Keratinocyte (primary cell): Measurements from ENCODE around the gene U2AF1L4. TPM values are rescaled to one million over a fixed set of nuclear protein-coding genes. Genes with fewer than 3 reads are reported as not detected.

ENCODE experiments used
- DNase-seq: peaks from one replicate; pipeline ENCODE4 v3.0.0-alpha.2; 2011; ENCODE audit warnings: low read depth, missing footprints, low spot score
- FAIRE-seq: peaks from 2 replicates; lab custom pipeline; 2011; peaks lifted over from hg19 to GRCh38; lab: Jason Lieb, UNC
- H2AFZ ChIP-seq: 2 replicates; pipeline ENCODE4 v1.6.0; 2012; ENCODE audit warnings: low read length, control low read depth, inconsistent platforms; ENCODE audit not compliant: control insufficient read depth
- H3K27ac ChIP-seq: 2 replicates; pipeline ENCODE4 v1.5.1; 2011; ENCODE audit warnings: low read length; ENCODE audit not compliant: control insufficient read depth, insufficient read depth
- H3K27me3 ChIP-seq: 3 replicates; pipeline ENCODE4 v1.6.0; 2011; ENCODE audit warnings: low read length; ENCODE audit not compliant: control insufficient read depth, insufficient read depth; ENCODE audit errors: extremely low read depth
- H3K36me3 ChIP-seq, 2 experiments: 2 replicates in 1 of 2; 3 replicates in 1 of 2; pipeline ENCODE4 v1.5.1; 2011; ENCODE audit warnings: low read length in 2 of 2, mild to moderate bottlenecking in 1 of 2; ENCODE audit not compliant: control insufficient read depth in 2 of 2, insufficient read depth in 2 of 2; ENCODE audit errors: extremely low read depth in 1 of 2
- H3K4me1 ChIP-seq: 3 replicates; pipeline ENCODE4 v1.5.1; 2011; ENCODE audit warnings: low read length; ENCODE audit not compliant: control insufficient read depth, insufficient read depth; ENCODE audit errors: extremely low read depth
- H3K4me2 ChIP-seq: 3 replicates; pipeline ENCODE4 v1.6.0; 2011; ENCODE audit warnings: low read depth, low read length; ENCODE audit not compliant: control insufficient read depth, insufficient read depth; ENCODE audit errors: extremely low read depth
- H3K4me3 ChIP-seq, 3 experiments: fragments of 200-600 bp in 1 of 3; sonication (generic) in 1 of 3; 2 replicates in 2 of 3; 3 replicates in 1 of 3; pipeline ENCODE4 v1.5.1; 2011 to 2016; ENCODE audit warnings: low read length in 3 of 3, mild to moderate bottlenecking in 3 of 3, control low read depth in 2 of 3, inconsistent platforms in 1 of 3, low read depth in 1 of 3, mixed read lengths in 1 of 3, mixed run types in 1 of 3, moderate library complexity in 1 of 3; ENCODE audit not compliant: control insufficient read depth in 2 of 3, insufficient read depth in 2 of 3; ENCODE audit errors: extremely low read depth in 1 of 3
- H3K79me2 ChIP-seq: 2 replicates; pipeline ENCODE4 v1.6.0; 2012; ENCODE audit warnings: low read length; ENCODE audit not compliant: control insufficient read depth, insufficient read depth
- H3K9ac ChIP-seq: 3 replicates; pipeline ENCODE4 v1.6.0; 2011; ENCODE audit warnings: low read length; ENCODE audit not compliant: control insufficient read depth, insufficient read depth; ENCODE audit errors: extremely low read depth
- H3K9me1 ChIP-seq: 3 replicates; pipeline ENCODE4 v1.6.0; 2011; ENCODE audit warnings: low read length; ENCODE audit not compliant: control insufficient read depth, insufficient read depth; ENCODE audit errors: extremely low read depth
- H3K9me3 ChIP-seq: 2 replicates; pipeline ENCODE4 v1.5.1; 2012; ENCODE audit warnings: low read depth, low read length; ENCODE audit not compliant: control insufficient read depth
- H4K20me1 ChIP-seq: 3 replicates; pipeline ENCODE4 v1.6.0; 2011; ENCODE audit warnings: low read length; ENCODE audit not compliant: control insufficient read depth, insufficient read depth; ENCODE audit errors: extremely low read depth
- CTCF ChIP-seq, 3 experiments: IDR thresholded peaks in 1 of 3; conservative IDR thresholded peaks in 1 of 3; optimal IDR thresholded peaks in 1 of 3; 2 replicates in 2 of 3; 3 replicates in 1 of 3; pipeline versions ENCODE3 to v1.5.1; 2011; ENCODE audit warnings: low read length in 3 of 3, mild to moderate bottlenecking in 3 of 3, moderate library complexity in 2 of 3, control low read depth in 1 of 3, inconsistent platforms in 1 of 3; ENCODE audit not compliant: insufficient read depth in 2 of 3; ENCODE audit errors: extremely low read depth in 1 of 3
- EZH2 ChIP-seq: IDR thresholded peaks from one replicate; pipeline ENCODE4 v1.6.1; 2012; ENCODE audit warnings: inconsistent platforms, mild to moderate bottlenecking, low read length, moderate library complexity
- dilution Hi-C: fragments of 300-500 bp; cut with MboI; formaldehyde crosslinking; loops from one replicate; pipeline ENCODE4 v1.7.0; 2020; ENCODE audit warnings: low sequenced_read_pairs; ENCODE audit not compliant: extremely low pct_ligation_motif_present
- polyA plus RNA-seq, 5 experiments: library from polyadenylated mRNA; depleted of rRNA in 3 of 5; stranded (reverse) in 3 of 5; stranded (forward) in 1 of 5; unstranded in 1 of 5; fragments of >200 nt; gene quantifications; 1 replicate in 1 of 5; 2 replicates in 3 of 5; 3 replicates in 1 of 5; pipeline versions ENCODE4 v1.2.1 to v1.2.3, GENCODE V29; 2011 to 2012; ENCODE audit warnings: missing spikeins in 2 of 5, low read depth in 1 of 5, low replicate concordance in 1 of 5

The U2AF1L4 gene
- polyA plus RNA-seq, 1 donor (not counting 4 experiments of a cell fraction or from before 2014, with no cell fraction given), result 8.9 TPM

- peaks cover 2% of the 10 kb centered on the region for H4K20me1 ChIP-seq
- no peaks in the 10 kb centered on the region for H3K9me3 ChIP-seq
- no peak overlapping the region for H3K9ac ChIP-seq
- H3K9me1 ChIP-seq, result no peaks in the 10 kb centered on the region
- no peaks in the 10 kb centered on the region for H3K36me3 ChIP-seq
- no peak overlapping the region for H3K4me2 ChIP-seq
- no peak overlapping the region for H2AFZ ChIP-seq
- no peak overlapping the region for H3K27ac ChIP-seq
- H3K4me1 ChIP-seq, result no peaks in the 10 kb centered on the region
- no peak overlapping the region for H3K4me3 ChIP-seq
- no peaks in the 10 kb centered on the region for H3K79me2 ChIP-seq
- TF ChIP-seq EZH2 (no peak), CTCF (optimal IDR thresholded peaks at IDR 0.05 in 1 of 3, IDR thresholded peaks at IDR 0.05 in 1 of 3, conservative IDR thresholded peaks at IDR 0.05 in 1 of 3; ENCODE audit: extremely low read depth in 1 of 3, insufficient read depth in 2 of 3, low read length in 3 of 3) (no peak)
- no peaks in the 10 kb centered on the region for H3K27me3 ChIP-seq
- no peak for DNase-seq
- dilution Hi-C loops, result no loop called here
- no peak for FAIRE-seq
These were observed 41.3 kb upstream of the U2AF1L4 start for GRCh38 chr19:35786299-35787160.

GRCh38 chr19:35785339-35785627, 40.1 kb upstream of the U2AF1L4 start:
- TF ChIP-seq EZH2 (no peak), CTCF (optimal IDR thresholded peaks at IDR 0.05 in 1 of 3, IDR thresholded peaks at IDR 0.05 in 1 of 3, conservative IDR thresholded peaks at IDR 0.05 in 1 of 3; ENCODE audit: extremely low read depth in 1 of 3, insufficient read depth in 2 of 3, low read length in 3 of 3) (no peak)
- no peaks in the 10 kb centered on the region for H3K9me3 ChIP-seq
- H2AFZ ChIP-seq, result no peak overlapping the region
- H3K79me2 ChIP-seq, result no peaks in the 10 kb centered on the region
- FAIRE-seq (no peak), DNase-seq (no peak)
- H3K4me3 ChIP-seq, result no peak overlapping the region
- H3K36me3 ChIP-seq, result no peaks in the 10 kb centered on the region
- dilution Hi-C loops, result no loop called here
- H3K9ac ChIP-seq, result no peak overlapping the region
- H4K20me1 ChIP-seq, result peaks cover 2% of the 10 kb centered on the region
- H3K4me1 ChIP-seq, result no peaks in the 10 kb centered on the region
- no peak overlapping the region for H3K4me2 ChIP-seq
- no peaks in the 10 kb centered on the region for H3K9me1 ChIP-seq
- no peaks in the 10 kb centered on the region for H3K27me3 ChIP-seq
- no peak overlapping the region for H3K27ac ChIP-seq
